ENCODE results near the gene FRMD3. TPM values are rescaled to one million over a fixed set of nuclear protein-coding genes. Genes with fewer than 3 reads are reported as not detected.

Gene FRMD3
- total RNA-seq, 2 experiments from 2014 or later, result 0.19 to 0.65 TPM

DNA sequence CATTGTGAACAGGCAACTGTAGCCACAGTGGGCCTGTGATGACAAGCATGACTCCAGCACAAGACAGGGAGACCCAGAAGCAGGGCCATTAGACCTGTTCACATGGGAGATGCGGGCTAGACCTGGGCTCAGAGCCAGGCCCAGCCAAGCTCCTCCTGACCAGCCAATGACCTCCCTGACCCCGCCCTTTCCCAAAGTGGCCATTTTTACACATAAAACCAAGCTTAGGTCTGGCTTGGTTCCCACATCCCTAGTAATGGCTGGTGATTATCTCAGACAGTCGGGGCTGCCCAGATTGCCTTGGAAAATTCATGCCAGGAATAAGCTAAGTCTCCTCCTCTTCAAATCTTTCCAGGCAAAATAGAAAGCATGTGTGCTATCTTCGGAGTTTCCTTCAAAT lies 94.1 kb downstream of the FRMD3 start:
- ChIA-PET CTCF (no interaction called here), POLR2A (no interaction called here)

DNA sequence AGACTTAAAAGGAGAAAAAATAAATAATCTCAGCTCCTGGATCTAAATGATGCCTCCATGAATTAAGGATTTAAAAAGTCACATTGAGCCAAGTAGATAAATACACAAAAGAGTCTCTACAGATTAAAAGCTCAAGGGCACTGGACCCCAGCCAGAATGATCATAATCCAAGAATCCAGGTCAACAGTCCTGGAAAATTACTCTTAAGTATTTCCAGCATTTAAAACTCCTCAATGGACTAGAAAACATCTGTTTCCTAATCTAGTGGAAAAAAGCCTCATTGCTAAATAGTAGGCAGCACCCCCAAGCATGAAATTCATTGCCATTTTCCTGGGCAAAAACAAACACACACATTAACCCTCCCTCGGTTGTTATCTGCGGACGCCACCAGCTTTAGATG lies 96.8 kb downstream of the FRMD3 start:
- CTCF ChIA-PET, result interaction anchor here (0.6 kb wide), 1 partner anchor 148 kb away, joined by 3 read pairs; no protein-coding TSS in a partner anchor

DNA sequence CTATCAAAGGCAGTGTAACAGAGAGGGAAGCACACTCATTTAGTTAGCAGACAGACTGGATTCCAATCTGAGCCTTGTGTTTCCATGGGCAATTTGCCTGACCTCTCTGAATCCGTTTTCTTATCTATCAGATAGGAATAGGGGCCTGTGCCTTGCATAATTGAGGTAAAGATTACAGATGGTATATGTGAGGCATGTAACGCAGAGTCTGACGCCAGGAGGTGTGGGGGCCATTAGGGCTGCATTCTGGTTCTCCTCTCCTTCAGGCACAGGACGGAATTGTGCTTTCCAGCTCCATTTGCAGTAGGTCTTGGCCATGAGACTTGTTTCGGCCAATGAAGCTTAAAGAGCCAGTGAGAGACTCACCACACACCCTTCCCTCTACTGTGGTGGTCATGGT lies 97.6 kb downstream of the FRMD3 start:
- ChIA-PET POLR2A (no interaction called here), CTCF (no interaction called here)

More for the DNA sequence above, 96.8 kb downstream of the FRMD3 start:
- POLR2A ChIA-PET, result no interaction called here

DNA sequence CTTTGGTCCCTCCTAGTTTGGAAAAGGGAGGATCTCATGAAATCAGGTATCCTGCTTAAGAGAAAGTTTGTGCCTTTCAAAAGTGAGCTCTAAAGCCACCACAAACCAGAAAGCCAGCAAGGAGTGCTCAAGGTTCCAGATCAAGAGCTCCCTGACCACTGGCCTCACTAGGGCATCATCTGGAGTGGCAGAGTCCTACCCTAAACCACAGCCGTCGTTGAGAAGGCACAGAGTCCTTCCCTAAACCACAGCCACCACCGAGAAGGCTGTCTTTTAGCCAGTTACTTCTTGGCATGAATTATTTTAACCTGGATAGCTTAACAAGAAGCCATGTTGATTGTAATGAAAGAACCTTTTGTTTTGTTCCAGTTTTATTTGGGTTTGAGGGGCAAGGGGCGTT lies 102.9 kb downstream of the FRMD3 start:
- ChIA-PET CTCF (no interaction called here), POLR2A (no interaction called here)

DNA sequence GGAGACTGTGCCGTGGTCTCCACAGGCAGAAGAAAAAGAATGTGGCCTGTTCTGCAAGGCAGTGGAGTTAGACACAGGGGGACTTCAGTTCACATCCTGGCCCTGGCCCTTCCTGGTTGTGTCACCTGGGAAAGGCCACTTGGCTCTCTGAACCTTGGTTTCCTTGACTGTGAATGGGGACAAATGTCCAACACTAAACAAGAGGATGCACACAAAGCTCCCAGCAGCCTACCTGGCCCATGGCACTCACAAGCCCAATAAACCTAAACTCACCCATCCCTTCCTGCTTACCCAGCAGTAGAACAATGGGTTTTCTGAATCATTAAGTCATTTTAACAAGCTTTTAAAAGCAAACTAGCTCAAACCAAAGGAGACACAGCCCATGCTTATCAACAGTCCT lies 103.9 kb downstream of the FRMD3 start:
- CTCF ChIA-PET, result no interaction called here
- POLR2A ChIA-PET, result no interaction called here

DNA sequence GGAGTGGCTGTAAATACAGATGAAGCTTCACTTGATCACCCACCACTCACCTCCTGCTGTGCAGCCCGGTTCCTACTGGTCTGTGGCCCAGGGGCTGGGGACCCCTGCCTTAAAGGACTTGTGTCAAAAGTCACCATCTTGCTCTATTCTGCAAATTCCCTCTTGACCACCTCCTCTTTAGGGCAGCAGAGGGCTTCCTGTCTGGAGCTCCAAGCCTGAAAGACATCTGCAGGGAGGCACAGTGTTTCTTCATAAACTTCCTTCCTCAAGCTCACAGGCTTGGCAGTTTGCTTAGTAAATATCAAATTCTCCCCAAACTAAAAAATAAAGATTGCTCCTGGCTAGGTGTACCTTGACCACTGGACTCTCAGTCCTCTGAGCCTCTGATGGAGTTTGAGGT lies 104.4 kb downstream of the FRMD3 start:
- CTCF ChIA-PET, result no interaction called here
- POLR2A ChIA-PET, result no interaction called here

DNA sequence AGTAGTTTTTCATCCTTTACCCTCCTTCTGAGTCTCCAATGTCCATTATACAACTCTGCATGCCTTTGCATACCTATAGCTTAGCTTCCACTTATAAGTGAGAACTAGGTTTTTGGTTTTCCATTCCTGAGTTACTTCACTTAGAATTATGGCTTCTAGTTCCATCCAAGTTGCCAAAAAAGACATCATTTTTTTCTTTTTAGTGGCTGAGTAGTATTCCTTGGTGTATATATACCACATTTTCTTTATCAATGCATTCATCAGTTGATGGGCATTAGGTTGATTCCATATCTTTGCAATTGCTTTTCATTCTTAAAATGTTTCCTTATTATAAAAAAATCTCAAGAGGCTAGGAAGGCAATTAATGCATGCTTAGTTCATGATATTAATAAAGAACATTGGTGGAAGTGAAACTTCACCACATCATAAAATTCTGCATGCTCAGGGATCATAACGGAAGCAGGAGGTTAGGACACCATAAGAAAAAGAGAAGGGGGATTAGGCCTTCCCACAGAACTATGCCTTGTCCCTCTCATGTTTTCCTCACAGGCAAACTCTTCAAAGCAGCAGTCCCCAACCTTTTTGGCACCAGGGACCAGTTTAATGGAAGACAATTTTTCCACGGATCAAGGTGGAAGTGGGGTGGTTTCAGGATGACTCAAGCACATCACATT lies 105.2 kb downstream of the FRMD3 start:
- CTCF ChIA-PET, result no interaction called here

DNA sequence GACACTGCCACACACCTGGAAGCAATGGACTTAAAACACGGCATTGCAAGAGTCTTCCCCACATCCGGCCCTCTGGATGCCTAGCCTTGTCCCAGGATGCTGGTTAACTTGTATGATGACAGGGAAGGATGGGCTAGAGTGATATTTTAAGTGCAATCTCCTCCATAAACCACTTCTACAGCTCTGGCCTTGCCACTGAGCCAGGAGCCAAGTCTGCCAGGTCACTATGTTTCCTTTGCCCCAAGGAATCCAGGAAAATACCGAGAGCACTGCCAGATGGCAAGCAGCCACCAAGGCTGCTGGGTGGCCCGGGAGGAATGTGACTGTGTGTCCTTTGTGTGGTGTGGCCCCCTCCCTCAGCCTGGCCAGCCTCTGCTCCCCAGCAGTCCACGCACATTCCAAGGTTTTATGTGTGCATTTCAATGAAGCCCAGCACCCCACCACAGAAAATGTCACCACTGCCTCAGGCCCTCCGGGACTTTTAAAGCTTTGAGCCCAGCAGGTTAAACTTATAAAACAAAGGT lies 106.0 kb downstream of the FRMD3 start:
- CTCF ChIA-PET, result no interaction called here
- POLR2A ChIA-PET, result no interaction called here

More for the DNA sequence above, 105.2 kb downstream of the FRMD3 start:
- POLR2A ChIA-PET, result no interaction called here

DNA sequence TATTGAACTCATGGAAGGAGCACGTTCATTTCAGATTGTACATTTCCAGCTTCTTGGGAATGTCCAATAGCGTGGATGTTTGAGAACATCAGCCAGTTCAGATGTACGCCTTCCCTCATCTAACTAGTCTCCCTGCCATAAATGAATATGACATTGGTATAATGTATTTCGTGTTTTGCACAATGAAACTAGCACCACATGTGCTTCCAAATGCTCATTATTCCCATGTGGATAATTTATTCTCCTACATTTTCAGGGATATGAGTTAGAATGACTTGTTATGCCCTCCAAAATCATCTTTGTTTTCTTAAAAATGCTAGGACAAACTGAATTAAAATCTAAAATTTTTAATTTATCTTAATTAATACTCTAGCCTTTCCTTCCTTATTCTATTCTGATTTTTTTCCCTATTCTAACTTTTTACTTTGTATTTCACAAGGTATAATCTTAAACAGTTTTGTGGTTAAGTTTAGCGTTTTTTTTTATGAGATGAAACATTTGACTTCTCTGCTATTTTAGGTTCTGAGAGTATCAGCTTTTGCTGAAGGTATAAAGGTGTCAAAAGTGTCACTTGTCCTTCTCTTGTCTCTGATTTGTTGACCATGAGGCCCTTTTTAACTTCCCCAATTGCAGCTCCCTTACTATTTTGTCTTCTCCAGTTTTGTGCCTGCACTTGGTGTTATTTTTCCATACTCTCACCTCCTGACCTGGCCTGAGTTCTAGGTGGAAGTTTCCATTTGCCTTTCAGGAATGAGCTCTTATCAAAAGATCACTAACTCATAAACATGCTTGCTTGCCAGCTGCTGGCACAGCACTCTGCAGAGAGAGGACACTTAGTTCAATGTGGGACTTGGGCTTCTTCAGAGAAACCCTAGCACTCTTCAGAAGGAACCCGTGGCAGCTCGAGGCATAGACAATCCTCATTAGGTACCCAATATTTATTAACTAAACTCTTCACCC lies 106.8 kb downstream of the FRMD3 start:
- CTCF ChIA-PET, result no interaction called here
- POLR2A ChIA-PET, result interaction anchor here (0.5 kb wide), 1 partner anchor 58 kb away, joined by 5 read pairs; no protein-coding TSS in a partner anchor

DNA sequence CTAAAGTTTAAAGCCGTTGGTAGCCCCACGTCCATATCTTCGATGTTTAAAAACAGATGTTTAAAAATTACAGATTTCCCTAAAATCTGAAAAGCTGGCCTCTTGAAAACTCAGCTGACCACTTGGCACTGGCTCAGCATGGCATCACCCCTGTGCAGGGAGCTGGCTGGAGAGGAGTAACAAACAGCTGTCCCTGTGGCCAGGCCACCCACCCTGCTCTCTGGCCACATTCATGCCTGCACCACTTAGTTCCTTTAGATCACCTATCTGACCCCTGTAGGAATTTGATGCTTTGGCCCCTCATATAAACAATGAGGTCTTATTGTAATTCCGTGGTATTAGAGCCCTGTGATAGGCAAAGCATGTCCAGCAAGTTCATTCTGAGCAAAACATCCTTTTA lies 107.5 kb downstream of the FRMD3 start:
- CTCF ChIA-PET, result no interaction called here
- POLR2A ChIA-PET, result interaction anchor here (0.5 kb wide), 1 partner anchor 58 kb away, joined by 5 read pairs; no protein-coding TSS in a partner anchor

DNA sequence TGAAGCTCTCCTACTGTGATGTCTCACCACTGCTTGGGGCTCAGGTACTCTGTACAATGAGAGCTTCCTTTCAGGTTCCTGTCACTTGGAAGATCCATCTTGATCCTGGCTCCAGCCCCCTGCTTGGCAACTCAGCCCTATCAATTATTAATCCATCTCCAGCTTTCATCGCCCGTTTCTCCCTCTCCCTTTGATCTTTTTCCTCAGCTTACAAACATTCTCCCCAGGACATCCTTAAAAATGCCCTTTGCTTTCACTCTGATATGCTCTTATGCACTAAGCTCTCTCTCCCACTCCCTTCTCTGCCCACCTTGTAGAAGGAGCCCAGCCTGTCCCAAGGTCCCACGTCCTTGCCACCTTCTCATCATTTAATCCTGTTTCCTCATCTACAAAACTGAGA lies 109.0 kb downstream of the FRMD3 start:
- ChIA-PET POLR2A (no interaction called here), CTCF (no interaction called here)

DNA sequence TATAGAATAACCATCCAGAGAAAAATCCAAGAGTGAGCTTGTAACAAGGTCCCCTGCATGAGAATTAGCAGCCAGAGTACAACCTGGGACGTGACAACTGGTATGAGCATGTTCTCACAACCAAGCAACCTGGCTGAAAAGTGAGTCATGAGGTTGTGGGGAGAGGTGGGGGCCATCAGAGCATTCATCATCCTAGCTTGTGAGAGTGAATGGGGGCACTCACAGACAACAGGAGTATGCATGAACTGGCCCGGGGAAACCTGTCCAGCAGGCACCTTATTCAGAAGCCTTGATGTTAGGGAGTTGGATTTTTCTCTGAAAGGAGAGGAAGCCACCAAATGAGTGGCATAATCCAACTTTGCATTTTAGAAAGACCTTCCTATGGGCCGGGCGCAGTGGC lies 113.0 kb downstream of the FRMD3 start:
- ChIA-PET CTCF (no interaction called here), POLR2A (no interaction called here)

DNA sequence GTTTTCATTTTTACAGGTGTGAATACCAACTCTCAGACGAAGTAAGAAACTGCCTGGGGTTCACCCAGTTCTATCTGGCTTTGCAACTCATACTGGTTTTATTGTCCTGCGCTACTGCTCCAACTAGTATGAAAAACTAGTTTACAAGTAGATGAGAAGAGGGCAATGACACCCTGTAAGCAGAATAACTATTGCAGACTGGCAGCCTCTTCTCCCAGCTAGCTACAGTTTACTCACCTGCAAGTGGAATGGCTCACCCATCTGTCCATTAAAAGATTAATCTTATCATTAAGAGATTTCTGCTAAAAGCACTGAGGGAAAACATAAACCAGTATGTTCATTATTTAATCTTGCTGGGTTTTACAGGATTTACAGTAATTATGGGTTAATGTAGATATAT lies 113.4 kb downstream of the FRMD3 start:
- CTCF ChIA-PET, result no interaction called here

DNA sequence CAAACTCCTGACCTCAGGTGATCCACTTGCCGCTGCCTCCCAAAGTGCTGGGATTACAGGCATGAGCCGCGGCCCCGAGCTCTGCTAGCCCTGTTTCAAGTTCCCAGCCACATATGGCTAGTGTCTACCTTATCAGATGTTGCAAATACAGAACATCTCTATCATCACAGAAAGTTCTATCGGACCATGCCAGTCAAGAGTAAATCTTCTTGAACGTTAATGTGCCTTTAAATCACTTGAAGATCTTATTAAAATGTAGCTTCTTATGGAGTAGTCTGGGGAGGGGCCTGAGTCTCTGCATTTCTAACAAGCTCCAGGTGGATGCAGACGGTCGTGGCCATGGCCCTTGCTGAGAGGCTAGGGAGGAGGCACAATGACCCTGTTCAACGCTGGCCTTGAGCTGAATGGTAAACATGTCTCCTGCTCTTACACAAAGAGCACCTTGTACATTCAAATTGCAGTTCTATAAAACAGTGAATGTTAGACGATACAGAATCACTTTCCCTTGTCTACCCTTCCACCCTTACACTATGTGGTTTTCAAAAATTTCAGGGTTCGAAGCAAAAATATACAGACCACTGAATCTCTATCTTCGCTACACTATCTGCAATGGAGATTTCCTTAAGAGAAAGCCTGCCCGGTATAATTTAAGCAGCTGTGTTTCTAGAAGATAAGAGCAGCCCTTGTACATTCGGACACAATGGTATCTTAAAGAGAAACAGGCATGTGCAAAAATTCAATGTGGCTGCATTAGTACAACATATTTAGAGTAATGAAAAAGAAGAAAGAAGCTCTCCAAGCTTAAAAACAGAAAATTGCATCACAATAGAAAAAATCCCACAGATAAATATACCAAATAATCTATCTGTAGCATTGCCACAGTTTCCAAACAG lies 114.1 kb downstream of the FRMD3 start:
- ChIA-PET CTCF (no interaction called here), POLR2A (no interaction called here)

More for the DNA sequence above, 113.4 kb downstream of the FRMD3 start:
- POLR2A ChIA-PET, result no interaction called here

DNA sequence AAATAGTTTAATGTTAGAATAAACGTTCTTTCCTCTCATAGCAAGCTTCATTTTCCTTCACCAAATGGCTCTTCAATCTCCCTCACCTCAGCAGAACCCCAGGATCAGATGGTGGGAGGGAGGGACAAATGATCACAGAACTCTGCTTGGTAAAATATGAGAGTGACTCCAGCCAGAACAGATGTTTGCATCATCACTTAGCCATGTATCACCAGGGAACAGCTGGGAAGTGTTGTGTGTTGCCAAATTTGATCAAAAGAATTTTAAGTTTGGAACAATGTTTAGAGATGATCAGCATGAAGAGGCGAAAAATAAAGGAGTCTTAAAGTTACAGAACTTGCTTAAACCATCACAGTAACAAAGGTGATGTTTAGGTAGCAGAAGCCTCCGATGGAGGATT lies 115.7 kb downstream of the FRMD3 start:
- POLR2A ChIA-PET, result no interaction called here
- CTCF ChIA-PET, result no interaction called here

DNA sequence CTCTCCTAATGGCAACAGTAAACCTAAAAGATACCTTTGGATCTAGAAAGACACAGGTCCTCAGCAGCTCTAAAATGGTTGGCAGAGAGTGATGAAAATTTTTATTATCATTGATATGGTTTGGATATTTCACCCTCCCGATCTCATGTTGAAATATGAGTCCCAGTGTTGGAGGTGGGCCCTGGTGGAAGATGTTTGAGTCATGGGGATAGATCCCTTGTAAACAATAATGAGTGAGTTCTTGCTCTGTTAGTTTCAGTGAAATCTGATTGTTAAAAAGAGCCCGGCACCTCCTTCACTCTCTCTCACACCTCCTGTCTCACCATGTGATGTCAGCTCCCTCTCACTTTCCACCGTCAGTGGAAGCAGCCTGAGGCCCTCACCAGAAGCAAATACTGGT lies 117.7 kb downstream of the FRMD3 start:
- ChIA-PET CTCF (no interaction called here), POLR2A (no interaction called here)

DNA sequence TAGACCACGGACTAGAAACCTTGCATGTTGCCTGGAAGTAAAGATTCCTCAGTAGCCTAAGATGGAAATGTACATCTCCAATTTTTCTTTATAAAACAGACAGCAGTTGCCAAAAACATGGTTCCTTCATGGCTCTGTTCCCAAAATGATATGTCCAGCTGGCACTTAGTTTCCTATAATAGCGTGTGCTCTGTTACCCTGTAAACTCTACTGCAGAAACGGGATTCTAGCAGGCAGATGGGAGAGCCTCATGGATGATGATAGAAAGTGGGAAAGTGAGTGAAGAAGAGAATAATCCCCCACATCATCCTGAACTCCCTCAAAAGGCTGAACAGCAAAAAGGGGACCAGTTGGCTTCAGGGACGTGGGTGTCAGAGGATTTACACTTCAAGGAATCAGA lies 118.2 kb downstream of the FRMD3 start:
- CTCF ChIA-PET, result no interaction called here
- POLR2A ChIA-PET, result no interaction called here

DNA sequence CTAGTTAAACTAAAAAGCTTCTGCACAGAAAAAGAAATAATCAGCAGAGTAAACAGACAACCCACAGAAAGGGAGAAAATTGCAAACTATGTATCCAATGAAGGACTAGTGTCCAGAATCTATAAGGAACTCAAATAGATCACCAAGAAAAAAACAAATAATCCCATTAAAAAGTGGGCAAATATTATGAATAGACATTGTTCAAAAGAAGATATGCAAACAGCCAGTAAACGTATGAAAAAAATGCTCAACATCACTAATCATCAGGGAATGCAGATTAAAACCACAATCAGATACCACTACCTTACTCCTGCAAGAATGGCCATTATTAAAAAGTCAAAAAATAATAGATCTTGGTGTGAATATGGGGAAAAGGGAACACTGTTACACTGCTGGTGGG lies 119.9 kb downstream of the FRMD3 start:
- ChIA-PET CTCF (no interaction called here), POLR2A (no interaction called here)

DNA sequence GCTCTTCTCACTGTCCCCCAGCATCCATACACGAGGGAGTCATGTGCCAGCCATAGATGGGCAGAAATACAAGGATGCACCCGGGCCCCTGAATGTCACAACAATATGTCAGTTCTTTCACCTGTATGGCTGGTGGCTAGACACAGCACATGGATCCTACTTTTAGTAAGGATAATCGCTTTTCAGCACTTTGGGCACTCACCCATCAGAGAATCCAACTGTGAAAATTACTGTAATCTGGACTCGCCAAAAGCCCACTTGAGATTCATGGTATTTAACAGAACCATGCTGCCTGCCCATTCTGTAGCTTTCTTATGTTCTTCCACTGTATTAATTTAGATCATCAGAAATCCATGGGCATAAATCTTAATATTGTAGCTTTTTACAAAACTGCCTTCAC lies 124.8 kb downstream of the FRMD3 start:
- POLR2A ChIA-PET, result no interaction called here
- CTCF ChIA-PET, result no interaction called here

DNA sequence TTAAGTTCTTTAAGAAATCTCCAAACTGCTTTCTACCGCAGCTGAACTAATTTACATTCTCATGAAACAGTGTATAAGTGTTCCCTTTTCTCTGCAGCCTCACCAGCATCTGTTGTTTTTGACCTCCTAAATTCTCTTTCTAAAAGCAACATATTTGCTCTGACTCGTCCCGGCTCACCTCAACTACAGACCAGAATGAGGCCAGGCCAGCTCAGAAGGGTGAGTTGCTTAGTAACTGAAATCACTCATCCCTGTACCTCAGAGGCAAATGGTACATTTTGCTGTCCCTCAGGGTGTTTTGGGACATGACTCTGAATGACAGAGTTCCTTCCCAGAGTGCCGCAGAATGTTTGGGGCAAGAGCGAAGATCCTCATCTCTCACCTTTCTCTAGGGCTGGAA lies 127.5 kb downstream of the FRMD3 start:
- ChIA-PET POLR2A (no interaction called here), CTCF (no interaction called here)
